Activated gamma-delta T cell treated with Interleukin-2 at 50 U/mL for 16 hours (primary cell): ENCODE results near the gene HEXIM1.

Source experiments
- DNase-seq: peaks from one replicate; pipeline ENCODE4 v3.0.0-alpha.2; 2020

HEXIM1 gene

GRCh38 chr17:45147581-45148182 is 593 bp upstream of the HEXIM1 start:
- DNase-seq = peak; percentile 65

GRCh38 chr17:45149037-45149668 is 878 bp downstream of the HEXIM1 start:
- DNase-seq = peak; percentile 71

GRCh38 chr17:45149669-45150664 is 1.7 kb downstream of the HEXIM1 start:
- no peak for DNase-seq

DNA sequence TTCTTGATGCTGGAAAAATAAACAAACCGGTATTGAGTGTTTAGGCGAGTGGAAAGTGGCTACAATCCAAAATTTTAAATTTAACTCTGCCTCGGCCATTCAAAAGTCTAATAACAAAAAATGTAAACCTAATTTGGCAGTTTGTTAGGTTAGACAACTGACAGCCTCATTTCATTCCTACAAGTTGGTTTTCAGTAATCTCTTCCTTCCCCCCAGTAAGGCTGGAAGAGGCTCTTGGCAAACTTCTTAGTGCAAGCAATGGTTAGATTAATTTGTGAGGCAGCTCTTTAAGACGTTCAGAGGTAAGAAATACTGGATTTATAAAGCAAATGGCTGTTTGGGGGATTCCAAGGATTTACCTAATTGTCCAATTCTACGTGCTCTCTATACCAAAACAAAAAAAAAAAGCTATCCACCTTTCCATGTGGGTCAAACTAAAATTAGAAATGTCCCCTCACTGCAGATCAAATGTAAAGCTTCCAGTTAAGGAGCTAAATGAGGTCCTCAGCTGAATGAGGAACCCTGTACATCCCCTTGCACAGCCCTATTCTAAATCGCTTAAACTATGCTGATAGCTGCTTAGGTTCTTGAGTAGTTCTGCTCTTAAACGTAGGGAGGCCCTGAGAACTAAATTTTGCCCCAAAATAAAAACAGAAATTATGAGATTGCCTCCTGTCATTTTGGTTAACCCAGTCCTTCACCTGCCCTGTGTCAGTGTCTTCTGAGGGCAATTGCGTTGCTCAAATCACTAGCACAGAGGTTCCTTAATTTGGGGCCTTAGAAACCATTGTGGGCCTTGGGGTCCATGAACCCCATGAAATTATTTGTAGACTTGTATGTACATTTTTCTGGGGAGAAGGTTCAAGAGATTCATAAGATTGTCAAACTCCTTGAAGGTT is 2.9 kb downstream of the HEXIM1 start:
- no peak for DNase-seq

GRCh38 chr17:45155029-45155428 is 6.8 kb downstream of the HEXIM1 start:
- DNase-seq = no peak

DNA sequence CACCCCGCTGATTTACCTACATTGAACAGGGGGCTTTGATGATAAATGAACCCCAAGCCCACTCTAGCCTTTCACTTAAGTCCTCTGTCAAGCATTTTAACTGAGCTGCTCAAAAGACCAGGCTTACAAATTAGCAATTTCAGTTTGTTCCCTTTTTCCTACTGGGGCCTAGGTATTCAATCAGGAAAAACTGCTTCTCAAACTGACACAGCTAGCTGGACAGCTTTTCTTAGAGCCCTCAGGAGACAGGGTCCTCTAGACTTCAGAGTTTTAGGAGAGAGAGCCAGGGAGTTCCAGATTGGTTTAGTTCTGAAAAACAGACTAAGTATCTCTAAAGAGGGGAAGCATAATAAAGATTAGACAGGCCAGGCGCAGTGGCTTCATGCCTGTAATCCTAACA is 7.2 kb downstream of the HEXIM1 start:
- DNase-seq = no peak

DNA sequence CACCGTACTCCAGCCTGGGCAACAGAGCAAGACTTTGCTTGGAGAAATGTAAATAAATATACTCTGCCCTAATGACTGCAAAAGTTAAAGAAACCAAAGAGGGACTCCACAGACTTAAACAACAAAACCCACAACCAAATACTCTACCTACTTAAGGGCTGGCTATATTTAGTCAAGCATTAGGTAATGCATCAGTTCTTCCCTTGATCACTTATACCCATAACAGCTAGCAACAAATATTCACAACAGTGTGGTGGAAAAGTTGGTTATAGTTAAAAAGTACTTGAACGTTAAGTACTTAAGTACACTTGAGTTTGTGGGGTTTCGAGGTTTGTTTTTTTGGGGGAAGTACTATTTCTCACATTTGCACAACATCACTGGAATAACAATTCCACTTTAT is 8.0 kb downstream of the HEXIM1 start:
- no peak for DNase-seq

- DNase-seq = peak; percentile 51
Observed at GRCh38 chr17:45160447-45161287, 12.4 kb downstream of the HEXIM1 start.

- peak; percentile 99 for DNase-seq
Observed at GRCh38 chr17:45161288-45162024, 13.2 kb downstream of the HEXIM1 start, which contains the start of gene HEXIM2. Gene HEXIM2 (plus strand): TSS chr17:45161875. CDS start chr17:45162794, 919 bp downstream.

GRCh38 chr17:45162025-45162687 is 13.9 kb downstream of the HEXIM1 start:
- DNase-seq = no peak

GRCh38 chr17:45164734-45165269 is 16.5 kb downstream of the HEXIM1 start:
- no peak for DNase-seq

- DNase-seq = no peak
Observed at GRCh38 chr17:45168991-45169752, 20.9 kb downstream of the HEXIM1 start.

- DNase-seq = no peak
Observed at GRCh38 chr17:45170280-45170930, 22.1 kb downstream of the HEXIM1 start.

- DNase-seq = no peak
Observed at GRCh38 chr17:45170931-45171337, 22.7 kb downstream of the HEXIM1 start.

DNA sequence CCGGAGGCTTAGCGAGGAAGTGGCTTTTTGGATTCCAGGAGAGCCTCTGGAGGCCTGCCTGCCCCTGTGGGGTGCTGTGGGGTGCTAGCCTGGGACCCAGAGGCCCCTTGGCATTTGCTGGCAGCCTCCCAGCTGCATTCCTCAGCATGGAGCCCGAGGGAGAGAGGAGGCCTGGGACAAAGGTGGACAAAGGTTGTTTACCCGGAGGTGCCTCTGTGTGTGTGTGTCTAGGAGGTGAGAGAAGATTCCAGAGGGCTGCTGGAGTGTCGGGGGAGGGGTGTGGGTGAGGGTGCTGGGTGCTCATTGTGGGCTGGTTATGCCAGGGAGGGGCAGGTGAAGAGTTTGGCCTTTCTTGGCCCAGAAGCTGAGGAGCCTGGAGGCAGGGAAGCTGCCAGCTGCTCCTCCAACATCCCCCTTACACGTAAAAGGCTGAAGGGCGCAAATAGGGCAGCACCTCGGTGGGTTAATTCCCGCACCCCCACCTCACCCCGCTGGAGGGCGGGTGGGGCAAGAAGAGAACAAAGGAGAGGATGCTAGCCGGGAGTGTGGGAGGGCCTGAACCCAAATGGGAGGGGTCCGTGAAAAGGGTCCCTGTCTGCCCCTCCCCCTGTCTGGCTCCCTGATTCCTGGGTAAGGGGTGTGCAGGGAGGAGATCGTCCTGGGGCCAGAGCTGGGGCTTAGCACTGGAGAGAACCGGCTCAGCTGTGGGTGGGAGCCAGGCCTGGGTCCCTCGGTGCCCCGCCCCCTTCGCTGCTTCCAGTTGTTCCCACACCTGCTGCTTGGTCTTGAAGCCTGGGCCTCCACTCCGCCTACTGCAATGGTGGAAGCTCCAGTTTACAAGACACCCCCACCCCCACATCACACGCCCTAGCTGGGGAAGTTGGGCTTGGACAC is 23.3 kb downstream of the HEXIM1 start:
- no peak for DNase-seq

- DNase-seq = no peak
Observed at GRCh38 chr17:45172232-45172540, 23.9 kb downstream of the HEXIM1 start.

GRCh38 chr17:45172541-45173286 is 24.4 kb downstream of the HEXIM1 start:
- DNase-seq = peak; percentile 54
